Purkinje cell (primary cell): Measurements from ENCODE around the gene LRRC4. TPM values are rescaled to one million over a fixed set of nuclear protein-coding genes. Genes with fewer than 3 reads are reported as not detected.

Source experiments
- polyA plus RNA-seq: library from polyadenylated mRNA; unstranded; fragments of >200 nt; fragmentation: Nextera tagmentation; gene quantifications from 2 replicates; pipeline ENCODE4 v1.2.1, GENCODE V29; 2014

The LRRC4 gene
- polyA plus RNA-seq, result 1.2 and 3.0 TPM in 2 replicates

GRCh38 chr7:128030654-128031611, at the start of gene LRRC4:
Gene LRRC4, minus strand, starts transcription at chr7:128031437. Its CDS starts 797 bp downstream, at chr7:128030640.

Other genes starting within 250 kb of the LRRC4 start
- not detected in 2 replicates for gene LEP, start 209.8 kb upstream of the LRRC4 start, polyA plus RNA-seq